CD4-positive, alpha-beta T cell treated with Interleukin-1 beta for 1 hour (primary cell): ENCODE measurements around the gene VSIG2.

Experiments
- DNase-seq, 2 donors: peaks; one replicate each; pipeline ENCODE4 v3.0.0-alpha.2; 2020 to 2022

Gene VSIG2

GRCh38 chr11:124762624-124763155, 10.6 kb upstream of the VSIG2 start:
- no peak for DNase-seq

GRCh38 chr11:124762105-124762623, 10.1 kb upstream of the VSIG2 start, which contains the start of gene ESAM:
Gene ESAM, minus strand, starts transcription at chr11:124762290. Its CDS starts 136 bp downstream, at chr11:124762154.
- peak; percentile 71 to 74 for DNase-seq

GRCh38 chr11:124761301-124762104, 9.4 kb upstream of the VSIG2 start:
- DNase-seq, result no peak

- DNase-seq, result no peak
Observed at GRCh38 chr11:124760806-124761205, 8.8 kb upstream of the VSIG2 start.

GRCh38 chr11:124760205-124760652, 8.2 kb upstream of the VSIG2 start:
- peak in 1 of 2 donors; percentile 32 for DNase-seq

- DNase-seq, result no peak
Observed at GRCh38 chr11:124759266-124760204, 7.5 kb upstream of the VSIG2 start.

GRCh38 chr11:124758355-124759265, 6.6 kb upstream of the VSIG2 start:
- peak; percentile 68 to 76 for DNase-seq

GRCh38 chr11:124757320-124757719, 5.3 kb upstream of the VSIG2 start:
- DNase-seq, result no peak

GRCh38 chr11:124756753-124757227, 4.7 kb upstream of the VSIG2 start:
- no peak for DNase-seq

GRCh38 chr11:124756033-124756752, 4.1 kb upstream of the VSIG2 start:
- no peak for DNase-seq

- no peak for DNase-seq
Observed at GRCh38 chr11:124754710-124755109, 2.7 kb upstream of the VSIG2 start.

- DNase-seq, result no peak
Observed at GRCh38 chr11:124754309-124754708, 2.3 kb upstream of the VSIG2 start.

GRCh38 chr11:124753624-124754023, 1.6 kb upstream of the VSIG2 start:
- no peak for DNase-seq

GRCh38 chr11:124753205-124753604, 1.1 kb upstream of the VSIG2 start:
- no peak for DNase-seq

GRCh38 chr11:124752471-124753102, 532 bp upstream of the VSIG2 start:
- DNase-seq, result no peak

- DNase-seq, result no peak
Observed at GRCh38 chr11:124751391-124751740, 689 bp downstream of the VSIG2 start.

- no peak for DNase-seq
Observed at GRCh38 chr11:124749912-124750311, 2.1 kb downstream of the VSIG2 start.

- no peak for DNase-seq
Observed at GRCh38 chr11:124748481-124749343, 3.3 kb downstream of the VSIG2 start.

GRCh38 chr11:124748100-124748418, 4.0 kb downstream of the VSIG2 start:
- DNase-seq, result no peak
